GM21360 (cell line): ENCODE measurements around the gene HJV.

Experiments
- ATAC-seq: cut with Tn5 transposase; IDR thresholded peaks from one replicate; pipeline ENCODE4 v1.9.1; 2021; ENCODE audit warnings: mild to moderate bottlenecking, moderate library complexity; ENCODE audit not compliant: unreplicated experiment

The HJV gene

GRCh38 chr1:145978854-145979745 lies 42.4 kb downstream of the HJV start:
- peak; percentile 88 for ATAC-seq

GRCh38 chr1:145978471-145978853 lies 43.1 kb downstream of the HJV start:
- ATAC-seq = no peak

GRCh38 chr1:145977486-145978470 lies 43.8 kb downstream of the HJV start:
- ATAC-seq = no peak

- ATAC-seq = no peak
Observed at GRCh38 chr1:145977016-145977415, 44.5 kb downstream of the HJV start.

- no peak for ATAC-seq
Observed at GRCh38 chr1:145975216-145975615, 46.3 kb downstream of the HJV start.

GRCh38 chr1:145974721-145975120 lies 46.8 kb downstream of the HJV start:
- no peak for ATAC-seq

- no peak for ATAC-seq
Observed at GRCh38 chr1:145972580-145972979, 49.0 kb downstream of the HJV start.
